Motor neuron (in vitro differentiated cells): ENCODE data around the gene KLHL41. TPM values are rescaled to one million over a fixed set of nuclear protein-coding genes. Genes with fewer than 3 reads are reported as not detected.
A peak's percentile ranks its signal among the peaks of the same experiment; 100 is the strongest.
"Not testable (repeated sequence)": the region's sequence is repeated elsewhere in the genome, so short reads cannot be mapped to it uniquely, and the experiment has no call there.

Source experiments
- ATAC-seq, 8 experiments: fragments of 200-7000 bp; cut with Tn5 transposase; replicated peaks in 6 of 8; 2 replicates each; pipeline ENCODE4 v1.8.0; 2021; ENCODE audit warnings: mild to moderate bottlenecking in 8 of 8, moderate library complexity in 8 of 8
- H3K27ac ChIP-seq, 2 donors: fragments of 250-450 bp; sonication (Bioruptor Pico); 2 replicates each; pipeline ENCODE4 v1.9.0; 2021; ENCODE audit warnings: antibody characterized with exemption in 2 of 2, mild to moderate bottlenecking in 2 of 2, moderate library complexity in 1 of 2
- H3K4me1 ChIP-seq, 2 donors: fragments of 250-450 bp; sonication (Bioruptor Pico); replicated peaks in 1 of 2; 2 replicates each; pipeline ENCODE4 v1.6.1; 2021; ENCODE audit warnings: antibody characterized with exemption in 2 of 2, mild to moderate bottlenecking in 2 of 2, moderate library complexity in 1 of 2
- H3K4me3 ChIP-seq, 5 donors: fragments of 250-450 bp; sonication (Bioruptor Pico); 2 replicates each; pipeline ENCODE4 v1.9.0; 2021; ENCODE audit warnings: antibody characterized with exemption in 5 of 5, mild to moderate bottlenecking in 5 of 5, moderate library complexity in 4 of 5
- WGBS, 10 experiments: fragments of 450-650 bp; shearing (Covaris generic); methylation state at CpG; one replicate each; pipeline ENCODE4 v1.0.0; 2022; 5-methylcytosine and 5-hydroxymethylcytosine counted together
- in situ Hi-C, 9 experiments: fragments of 400-800 bp; cut with MboI; loops; one replicate each; pipeline ENCODE4 v1.15.0; 2021; ENCODE audit warnings: low sequenced_read_pairs in 9 of 9, low pct_unique_long_range_greater_than_20kb in 2 of 9; ENCODE audit not compliant: unreplicated experiment in 9 of 9
- total RNA-seq, 8 experiments: library from RNA; unstranded; fragments of 300-600 nt; gene quantifications; 2 replicates each; pipeline versions ENCODE4 v1.2.3 to v1.2.4, GENCODE V29; 2022

Gene KLHL41
- total RNA-seq, 8 experiments from 2014 or later, result 0.31 to 3.0 (median 0.61) TPM

DNA sequence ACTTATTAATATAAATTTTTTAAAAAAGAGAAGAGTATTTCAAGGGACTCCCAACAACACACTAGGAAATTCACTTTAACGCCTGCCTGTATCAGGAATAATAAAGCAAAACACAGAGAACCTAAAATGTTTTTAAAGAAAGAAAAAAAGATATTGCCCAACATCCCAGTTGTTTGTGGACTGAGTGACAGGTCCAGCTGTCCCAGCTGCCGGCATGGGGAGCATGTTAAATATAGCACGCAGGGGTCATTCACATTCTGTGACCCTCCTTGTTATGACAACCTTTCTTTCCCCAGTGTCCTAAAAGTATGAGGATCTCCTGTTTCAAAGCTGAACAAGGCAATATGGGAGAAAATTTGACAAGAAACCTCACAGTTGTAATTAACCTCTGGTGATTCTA lies 4.4 kb downstream of the KLHL41 start:
- no peak for ATAC-seq

GRCh38 chr2:169514758-169515157 lies 5.3 kb downstream of the KLHL41 start:
- in situ Hi-C loops, H3K27ac ChIP-seq: not testable (repeated sequence)
- WGBS, 10 experiments, result 66 to 100% (median 93%) methylated on average over 1 to 7 of the region's 7 CpGs

More for the DNA sequence above, 4.4 kb downstream of the KLHL41 start:
- in situ Hi-C loops, result no loop called here
- H3K4me1 ChIP-seq, result no peaks in the 10 kb centered on the region
- H3K4me3 ChIP-seq, result no peak overlapping the region
- 65 to 100% (median 85%) methylated on average over 1 to 3 of the region's 3 CpGs for WGBS, 10 experiments
- H3K27ac ChIP-seq, result no peak overlapping the region

DNA sequence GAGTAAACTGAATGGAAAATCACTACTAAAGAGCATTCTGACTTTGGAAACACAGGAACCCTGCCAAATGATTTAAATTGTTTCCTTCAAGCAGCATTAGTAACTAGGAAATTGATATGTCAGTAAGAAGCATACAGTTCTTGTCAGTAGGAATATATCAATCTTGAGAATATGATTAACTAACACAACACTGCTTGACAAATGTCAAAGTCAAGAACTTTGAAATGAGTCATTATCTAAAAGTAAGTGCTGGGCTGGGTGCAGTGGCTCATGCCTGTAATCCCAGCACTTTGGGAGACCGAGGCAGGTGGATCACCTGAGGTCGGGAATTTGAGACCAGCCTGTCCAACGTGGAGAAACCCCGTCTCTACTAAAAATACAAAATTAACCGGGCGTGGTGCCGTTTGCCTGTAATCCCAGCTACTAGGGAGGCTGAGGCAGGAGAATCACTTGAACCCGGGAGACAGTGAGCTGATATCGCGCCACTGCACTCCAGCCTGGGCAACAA lies 7.0 kb downstream of the KLHL41 start:
- ATAC-seq, result not testable (repeated sequence)

More at GRCh38 chr2:169514758-169515157, 5.3 kb downstream of the KLHL41 start:
- ATAC-seq, H3K4me1 ChIP-seq, H3K4me3 ChIP-seq: not testable (repeated sequence)

GRCh38 chr2:169520896-169521295 lies 11.4 kb downstream of the KLHL41 start:
- no peak for ATAC-seq
- Histone ChIP-seq H3K4me3 (no peak overlapping the region), H3K27ac (no peak overlapping the region), H3K4me1 (peaks cover 5 to 9% of the 10 kb centered on the region in 2 donors)
- in situ Hi-C loops, result no loop called here

More for the DNA sequence above, 7.0 kb downstream of the KLHL41 start:
- H3K4me3 ChIP-seq, H3K27ac ChIP-seq, H3K4me1 ChIP-seq, in situ Hi-C loops: not testable (repeated sequence)
- WGBS, 10 experiments, result 80 to 98% (median 93%) methylated on average over 1 to 10 of the region's 10 CpGs; no CpG with 5 or more reads in 2 of the 10 experiments

DNA sequence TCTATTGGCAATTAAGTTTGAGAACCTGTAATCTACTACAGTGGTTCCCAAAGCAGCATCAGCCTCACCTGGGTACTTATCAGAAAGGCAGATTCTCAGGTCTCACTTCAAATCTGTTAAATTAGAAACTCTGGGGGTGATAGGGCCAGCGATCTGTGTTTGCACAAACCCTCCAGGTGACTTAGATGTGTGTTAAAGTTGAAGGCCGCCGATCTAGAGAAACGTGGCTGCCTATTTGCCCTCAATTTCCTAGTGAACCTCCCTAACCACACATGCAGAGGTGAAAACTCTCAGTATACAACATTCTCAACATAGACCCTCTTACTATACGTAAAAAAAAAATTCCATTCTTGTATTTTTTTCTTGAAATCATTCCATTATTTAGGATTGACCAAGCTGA lies 14.2 kb downstream of the KLHL41 start:
- no peak overlapping the region for H3K27ac ChIP-seq
- peaks cover 5 to 12% of the 10 kb centered on the region in 2 donors for H3K4me1 ChIP-seq
- in situ Hi-C loops, result no loop called here
- H3K4me3 ChIP-seq, result no peak overlapping the region
- no peak for ATAC-seq
- 0 to 100% (median 79%) methylated on average over 1 to 5 of the region's 5 CpGs; no CpG with 5 or more reads in 1 of the 10 experiments for WGBS, 10 experiments

DNA sequence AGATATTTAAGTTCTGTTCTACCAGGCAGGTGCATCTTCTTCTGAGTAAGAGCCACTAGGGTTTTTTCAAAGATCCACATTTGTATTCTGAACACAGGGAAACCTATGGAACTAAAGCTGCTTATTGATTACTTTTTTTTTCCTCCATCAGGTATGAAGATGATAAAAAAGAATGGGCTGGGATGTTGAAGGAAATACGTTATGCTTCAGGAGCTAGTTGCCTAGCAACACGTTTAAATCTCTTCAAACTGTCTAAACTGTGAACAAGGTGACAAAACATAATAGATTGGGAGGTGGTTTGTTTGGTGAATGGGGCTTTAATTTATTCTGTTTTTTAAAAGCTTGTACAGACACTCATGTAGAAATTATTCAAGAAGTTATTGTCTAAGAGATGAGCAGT lies 15.9 kb downstream of the KLHL41 start:
- H3K27ac ChIP-seq, result no peak overlapping the region
- peaks cover 5 to 12% of the 10 kb centered on the region in 2 donors for H3K4me1 ChIP-seq
- WGBS, 10 experiments, result 0 to 100% (median 59%) methylated on average over 1 to 2 of the region's 2 CpGs; no CpG with 5 or more reads in 3 of the 10 experiments
- in situ Hi-C loops, result loop anchor here in 1 of 9 experiments (25.0 kb wide), 1 partner anchor 88 kb away; no protein-coding TSS in a partner anchor
- peak in 1 of 8 experiments; percentile 7 for ATAC-seq
- no peak overlapping the region for H3K4me3 ChIP-seq

DNA sequence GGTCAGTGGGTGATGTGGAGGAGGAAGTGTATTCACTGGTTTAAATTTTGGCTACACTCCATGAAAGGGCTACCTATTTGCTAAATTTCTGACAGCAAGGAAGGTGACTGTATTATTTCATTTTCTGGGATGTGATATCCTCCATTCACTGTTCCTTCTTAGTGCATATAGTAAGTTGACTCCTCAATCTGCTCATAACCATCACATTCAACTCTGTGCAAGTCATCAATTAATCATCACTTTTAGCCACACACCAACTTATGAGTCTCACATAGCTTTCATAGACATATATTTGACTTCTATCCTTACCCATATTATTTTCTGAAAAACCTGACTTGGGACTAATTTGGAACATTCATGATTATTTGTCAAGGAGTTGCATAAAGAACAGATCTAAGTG lies 16.9 kb downstream of the KLHL41 start:
- no peak overlapping the region for H3K4me3 ChIP-seq
- H3K27ac ChIP-seq, result no peak overlapping the region
- ATAC-seq, result no peak
- in situ Hi-C loops, result loop anchor here in 1 of 9 experiments (25.0 kb wide), 1 partner anchor 89 kb away; no protein-coding TSS in a partner anchor
- H3K4me1 ChIP-seq, result peaks cover 5 to 12% of the 10 kb centered on the region in 2 donors

- peak in 4 of 8 experiments; percentile 34 to 91 (median 85) for ATAC-seq
- WGBS, 10 experiments, result 0 to 83% (median 11%) methylated on average over 1 to 2 of the region's 2 CpGs; no CpG with 5 or more reads in 4 of the 10 experiments
- Histone ChIP-seq H3K4me1 (peaks cover 5 to 12% of the 10 kb centered on the region in 2 donors), H3K27ac (no peak overlapping the region), H3K4me3 (no peak overlapping the region)
- in situ Hi-C loops, result loop anchor here in 1 of 9 experiments (25.0 kb wide), 1 partner anchor 91 kb away; no protein-coding TSS in a partner anchor
Observed at GRCh38 chr2:169528271-169528701, 18.8 kb downstream of the KLHL41 start.

GRCh38 chr2:169539460-169539859 lies 30.0 kb downstream of the KLHL41 start:
- ATAC-seq, H3K4me1 ChIP-seq, H3K4me3 ChIP-seq, H3K27ac ChIP-seq: not testable (repeated sequence)
- WGBS, 10 experiments, result 72 to 100% (median 91%) methylated on average over 1 to 2 of the region's 2 CpGs; no CpG with 5 or more reads in 2 of the 10 experiments
- in situ Hi-C loops, result loop anchor here in 1 of 9 experiments (25.0 kb wide), 1 partner anchor 102 kb away; no protein-coding TSS in a partner anchor

- no peaks in the 10 kb centered on the region for H3K4me1 ChIP-seq
Observed at GRCh38 chr2:169540146-169540545, 30.6 kb downstream of the KLHL41 start.

GRCh38 chr2:169542433-169542832 lies 32.9 kb downstream of the KLHL41 start:
- H3K27ac ChIP-seq, result no peak overlapping the region
- no peak overlapping the region for H3K4me3 ChIP-seq
- no peak for ATAC-seq
- WGBS, 10 experiments, result 60 to 100% (median 89%) methylated on average over 1 to 3 of the region's 3 CpGs; no CpG with 5 or more reads in 1 of the 10 experiments
- in situ Hi-C loops, result loop anchor here in 1 of 9 experiments (25.0 kb wide), 1 partner anchor 105 kb away; no protein-coding TSS in a partner anchor
- no peaks in the 10 kb centered on the region for H3K4me1 ChIP-seq

More at GRCh38 chr2:169540146-169540545, 30.6 kb downstream of the KLHL41 start:
- Histone ChIP-seq H3K4me3 (no peak overlapping the region), H3K27ac (no peak overlapping the region)
- 91 to 100% (median 100%) methylated on average over 1 to 2 of the region's 2 CpGs for WGBS, 10 experiments
- ATAC-seq, result no peak
- in situ Hi-C loops, result loop anchor here in 1 of 9 experiments (25.0 kb wide), 1 partner anchor 103 kb away; no protein-coding TSS in a partner anchor

GRCh38 chr2:169546756-169547155 lies 37.3 kb downstream of the KLHL41 start:
- ATAC-seq, result no peak
- Histone ChIP-seq H3K4me3 (no peak overlapping the region), H3K27ac (no peak overlapping the region), H3K4me1 (peaks cover 0 to 3% of the 10 kb centered on the region in 2 donors)
- in situ Hi-C loops, result loop anchor here in 1 of 9 experiments (25.0 kb wide), 1 partner anchor 109 kb away; no protein-coding TSS in a partner anchor
- 71 to 100% (median 92%) methylated on average over 1 to 2 of the region's 2 CpGs; no CpG with 5 or more reads in 5 of the 10 experiments for WGBS, 10 experiments

GRCh38 chr2:169561364-169561763 lies 51.9 kb downstream of the KLHL41 start:
- Histone ChIP-seq H3K27ac (no peak overlapping the region), H3K4me1 (no peaks in the 10 kb centered on the region), H3K4me3 (no peak overlapping the region)
- in situ Hi-C loops, result no loop called here
- ATAC-seq, result no peak
- 69 to 100% (median 100%) methylated on average over 1 of the region's 1 CpG for WGBS, 10 experiments
